K562 (cell line): ENCODE results near the gene SAMD8. TPM values are rescaled to one million over a fixed set of nuclear protein-coding genes. Genes with fewer than 3 reads are reported as not detected.

Experiments
- CBX3 ChIP-seq, 2 experiments: IDR thresholded peaks; 1 replicate in 1 of 2; 2 replicates in 1 of 2; pipeline ENCODE4 v1.6.1; 2012; ENCODE audit warnings: inconsistent platforms in 2 of 2, low read length in 2 of 2, borderline replicate concordance in 1 of 2, control low read depth in 1 of 2
- EGR1 ChIP-seq: fragments of 450-650 bp; conservative IDR thresholded peaks from 2 replicates; pipeline ENCODE4 v1.6.1; 2017; ENCODE audit warnings: mild to moderate bottlenecking
- ELF1 ChIP-seq: fragments of 200-800 bp; sonication (Bioruptor generic); IDR thresholded peaks from 2 replicates; pipeline ENCODE4 v1.6.1; 2016; ENCODE audit warnings: missing genetic modification characterization, missing compliant biosample characterization
- ELF2 ChIP-seq: fragments of 250-450 bp; sonication (Bioruptor Pico); IDR thresholded peaks from 2 replicates; pipeline ENCODE4 v1.5.0; 2021; ENCODE audit warnings: mild to moderate bottlenecking
- EP400 ChIP-seq: fragments of 450-650 bp; IDR thresholded peaks from 2 replicates; pipeline ENCODE4 v1.6.1; 2017; ENCODE audit warnings: antibody characterized with exemption, mild to moderate bottlenecking, moderate library complexity
- FUS ChIP-seq: fragments of 200-400 bp; formaldehyde crosslinking; optimal IDR thresholded peaks from 2 replicates; pipeline ENCODE3; 2017; ENCODE audit warnings: low read depth, low read length
- HLTF ChIP-seq: fragments of 450-650 bp; IDR thresholded peaks from 2 replicates; pipeline ENCODE4 v1.6.1; 2016
- ID3 ChIP-seq, 2 experiments: fragments of 250-450 bp in 1 of 2; fragments of 450-650 bp in 1 of 2; sonication (Bioruptor Pico) in 1 of 2; IDR thresholded peaks; 2 replicates each; pipeline versions ENCODE4 v1.6.1 to v1.8.0; 2016 to 2021; ENCODE audit warnings: mild to moderate bottlenecking in 2 of 2, moderate library complexity in 2 of 2, missing compliant biosample characterization in 1 of 2, missing genetic modification characterization in 1 of 2
- KAT7 ChIP-seq: sonication (generic); formaldehyde crosslinking; IDR thresholded peaks from 2 replicates; pipeline ENCODE4 v1.8.0; 2022; ENCODE audit warnings: missing genetic modification reagents, mild to moderate bottlenecking, borderline replicate concordance
- KLF6 ChIP-seq: fragments of 250-450 bp; sonication (Bioruptor Pico); IDR thresholded peaks from 2 replicates; pipeline ENCODE4 v1.4.0; 2020; ENCODE audit warnings: mild to moderate bottlenecking, moderate library complexity, borderline replicate concordance
- NFIC ChIP-seq: fragments of 450-650 bp; IDR thresholded peaks from 2 replicates; pipeline ENCODE4 v1.6.1; 2017; ENCODE audit warnings: mild to moderate bottlenecking, inconsistent platforms
- NR2C1 ChIP-seq, 2 experiments: fragments of 450-650 bp; IDR thresholded peaks; 2 replicates each; pipeline ENCODE4 v1.6.1; 2017; ENCODE audit warnings: mild to moderate bottlenecking in 2 of 2, antibody characterized with exemption in 1 of 2, inconsistent platforms in 1 of 2, missing compliant biosample characterization in 1 of 2, missing genetic modification characterization in 1 of 2
- NR4A1 ChIP-seq, 2 experiments: fragments of 250-450 bp in 1 of 2; fragments of 450-650 bp in 1 of 2; sonication (Bioruptor Pico) in 1 of 2; IDR thresholded peaks; 2 replicates each; pipeline versions ENCODE4 v1.4.0 to v1.6.1; 2016 to 2020; ENCODE audit warnings: mild to moderate bottlenecking in 2 of 2, missing compliant biosample characterization in 1 of 2, missing genetic modification characterization in 1 of 2, moderate library complexity in 1 of 2
- PHB ChIP-seq: fragments of 250-450 bp; sonication (Bioruptor Pico); IDR thresholded peaks from 2 replicates; pipeline ENCODE4 v1.5.0; 2021
- POLR2G ChIP-seq: fragments of 200-400 bp; formaldehyde crosslinking; IDR thresholded peaks from 2 replicates; pipeline ENCODE4 v1.6.1; 2017; ENCODE audit warnings: low read depth, mild to moderate bottlenecking, antibody characterized with exemption, low read length, moderate library complexity
- RAD51 ChIP-seq: fragments of 450-650 bp; IDR thresholded peaks from 2 replicates; pipeline ENCODE4 v1.7.1; 2016; ENCODE audit warnings: low read depth, mild to moderate bottlenecking, borderline replicate concordance
- RFX7 ChIP-seq: fragments of 250-450 bp; sonication (Bioruptor Pico); IDR thresholded peaks from 2 replicates; pipeline ENCODE4 v1.5.1; 2021; ENCODE audit warnings: mild to moderate bottlenecking
- SETDB1 ChIP-seq: IDR thresholded peaks from one replicate; pipeline ENCODE4 v1.6.1; 2012; ENCODE audit warnings: low read length, control low read depth, inconsistent platforms
- SMAD1 ChIP-seq: fragments of 150-350 bp; IDR thresholded peaks from 2 replicates; pipeline ENCODE4 v1.6.1; 2014; ENCODE audit warnings: low read length, low read depth; ENCODE audit not compliant: partially characterized antibody
- SMAD2 ChIP-seq: fragments of 150-350 bp; IDR thresholded peaks from 2 replicates; pipeline ENCODE4 v1.6.1; 2014; ENCODE audit warnings: low read depth, mild to moderate bottlenecking, low read length
- STAT5B ChIP-seq: fragments of 250-450 bp; sonication (Bioruptor Pico); IDR thresholded peaks from 2 replicates; pipeline ENCODE4 v1.8.0; 2021; ENCODE audit warnings: mild to moderate bottlenecking, inconsistent platforms
- TEAD4 ChIP-seq, 2 experiments: sonication (generic) in 1 of 2; formaldehyde crosslinking in 1 of 2; IDR thresholded peaks; 2 replicates each; pipeline versions ENCODE4 v1.6.1 to v1.8.0; 2012 to 2022; ENCODE audit warnings: borderline replicate concordance in 1 of 2, inconsistent platforms in 1 of 2, low read length in 1 of 2, mild to moderate bottlenecking in 1 of 2, missing genetic modification reagents in 1 of 2
- THAP7 ChIP-seq: fragments of 250-450 bp; sonication (Bioruptor Pico); IDR thresholded peaks from 2 replicates; pipeline ENCODE4 v1.5.0; 2021
- ZFP36 ChIP-seq: fragments of 150-350 bp; IDR thresholded peaks from 2 replicates; pipeline ENCODE4 v1.6.1; 2018; ENCODE audit warnings: low read length, low read depth; ENCODE audit not compliant: partially characterized antibody
- ZNF282 ChIP-seq: sonication (generic); formaldehyde crosslinking; IDR thresholded peaks from 2 replicates; pipeline ENCODE4 v1.8.1; 2023; ENCODE audit warnings: missing genetic modification reagents
- ZNF316 ChIP-seq: fragments of 450-650 bp; IDR thresholded peaks from 2 replicates; pipeline ENCODE4 v1.6.1; 2016
- ZNF584 ChIP-seq: fragments of 200-800 bp; sonication (Bioruptor generic); IDR thresholded peaks from 2 replicates; pipeline ENCODE4 v1.6.1; 2016; ENCODE audit warnings: low read depth, mild to moderate bottlenecking, missing genetic modification characterization, missing compliant biosample characterization
- polyA plus RNA-seq, 8 experiments: library from polyadenylated mRNA; depleted of rRNA in 4 of 8; stranded (reverse) in 5 of 8; unstranded in 3 of 8; fragments of >200 nt; fragmentation: Nextera tagmentation in 2 of 8; fragmentation: Illumina TruSeq in 1 of 8; extraction: Ambion mirVana in 2 of 8; extraction: Trizol in 1 of 8; gene quantifications; 2 replicates each; pipeline versions ENCODE4 v1.2.1 to v1.2.3, GENCODE V29; 2011 to 2014; ENCODE audit warnings: inconsistent platforms in 1 of 8, missing spikeins in 1 of 8
- total RNA-seq, 7 experiments: library from RNA; depleted of rRNA in 6 of 7; stranded (reverse); fragments of >200 nt in 6 of 7; fragmentation: Illumina TruSeq in 2 of 7; extraction: Trizol in 2 of 7; gene quantifications; 2 replicates each; pipeline versions ENCODE4 v1.2.1 to v1.2.3, GENCODE V29; 2011 to 2021; ENCODE audit warnings: low replicate concordance in 1 of 7

The SAMD8 gene
- total and polyA plus RNA-seq, 9 of the 15 experiments (the other 6 are each of a cell fraction or from before 2014, with no cell fraction given): 2.7 to 16.1 (median 6.2) TPM

GRCh38 chr10:75211007-75211691, 99.7 kb downstream of the SAMD8 start (continued):
- TF ChIP-seq ID3 (CRISPR knock-in tag; IDR thresholded peaks at IDR 0.05): no peak
- TF ChIP-seq ID3 (tag; IDR thresholded peaks at IDR 0.05): no peak
- no peak for TF ChIP-seq EP400
- TF ChIP-seq ELF1: no peak
- no peak for TF ChIP-seq CBX3 (IDR thresholded peaks at IDR 0.05; ENCODE audit: borderline replicate concordance in 1 of 2, low read length in 2 of 2)
- TF ChIP-seq SMAD1: no peak
- TF ChIP-seq KLF6: no peak
- TF ChIP-seq THAP7 (CRISPR knock-in tag): no peak
- no peak for TF ChIP-seq ZNF584 (CRISPR knock-in tag)
- TF ChIP-seq NR4A1 (CRISPR knock-in tag; IDR thresholded peaks at IDR 0.05): 0 out of 2 replicates have a peak, but pooled peaks have one; percentile 18
- peak; percentile 35; the same call in 1 of the 2 replicates for TF ChIP-seq NR4A1 (tag; IDR thresholded peaks at IDR 0.05)
- TF ChIP-seq EGR1: 0 out of 2 replicates have a peak, but pooled peaks have one; percentile 4
- TF ChIP-seq ZNF316: no peak
- peak; percentile 38 for TF ChIP-seq ZFP36
- TF ChIP-seq PHB (CRISPR knock-in tag): no peak
- no peak for TF ChIP-seq HLTF
- TF ChIP-seq ELF2 (CRISPR knock-in tag): no peak
- peak; percentile 76 for TF ChIP-seq POLR2G
- TF ChIP-seq SMAD2: no peak
- no peak for TF ChIP-seq SETDB1
- peak; percentile 57; the same call in 1 of the 2 replicates for TF ChIP-seq KAT7 (CRISPR knock-in tag)
- no peak for TF ChIP-seq NFIC
- no peak for TF ChIP-seq ZNF282 (CRISPR knock-in tag)
- TF ChIP-seq RFX7 (CRISPR knock-in tag): no peak
- TF ChIP-seq STAT5B (CRISPR knock-in tag): no peak
- no peak for TF ChIP-seq NR2C1 (IDR thresholded peaks at IDR 0.05)
- TF ChIP-seq NR2C1 (tag; IDR thresholded peaks at IDR 0.05): no peak
- no peak for TF ChIP-seq RAD51
- no peak for TF ChIP-seq TEAD4 (IDR thresholded peaks at IDR 0.05; ENCODE audit: low read length)
- peak; percentile 7; the same call in 1 of the 2 replicates for TF ChIP-seq TEAD4 (CRISPR knock-in tag; IDR thresholded peaks at IDR 0.05; ENCODE audit: borderline replicate concordance)
- TF ChIP-seq FUS: no peak
